ENCODE data around the gene CABP7. TPM values are rescaled to one million over a fixed set of nuclear protein-coding genes. Genes with fewer than 3 reads are reported as not detected.
A peak's percentile ranks its signal among the peaks of the same experiment; 100 is the strongest.

Gene CABP7
- polyA plus RNA-seq, 3 donors from 2014 or later = 0.14 TPM; not detected in 1

GRCh38 chr22:29722151-29722550 is 2.3 kb downstream of the CABP7 start:
- Mint-ChIP-seq H3K9me3 (no peaks in the 10 kb centered on the region), H3K36me3 (no peaks in the 10 kb centered on the region), H3K4me1 (peaks cover 0 to 2% of the 10 kb centered on the region in 2 donors), H3K27ac (no peak overlapping the region), H3K4me3 (no peak overlapping the region), H3K27me3 (ENCODE audit: low read depth in 3 of 3) (peaks cover 0 to 16% (median 15%) of the 10 kb centered on the region in 3 donors)
- no peak for DNase-seq

GRCh38 chr22:29722587-29722986 is 2.8 kb downstream of the CABP7 start:
- Mint-ChIP-seq H3K9me3 (no peaks in the 10 kb centered on the region), H3K4me3 (no peak overlapping the region), H3K27ac (no peak overlapping the region), H3K36me3 (no peaks in the 10 kb centered on the region), H3K4me1 (peaks cover 0 to 2% of the 10 kb centered on the region in 2 donors), H3K27me3 (ENCODE audit: low read depth in 3 of 3) (peaks cover 0 to 16% (median 11%) of the 10 kb centered on the region in 3 donors)
- no peak for DNase-seq

- Mint-ChIP-seq H3K4me3 (no peak overlapping the region), H3K36me3 (no peaks in the 10 kb centered on the region), H3K27me3 (ENCODE audit: low read depth in 3 of 3) (peaks cover 0 to 9% (median 8%) of the 10 kb centered on the region in 3 donors), H3K27ac (no peak overlapping the region), H3K9me3 (no peaks in the 10 kb centered on the region), H3K4me1 (no peaks in the 10 kb centered on the region)
- no peak for DNase-seq
Observed at GRCh38 chr22:29723766-29724165, 4.0 kb downstream of the CABP7 start.

- Mint-ChIP-seq H3K36me3 (no peaks in the 10 kb centered on the region), H3K27ac (no peak overlapping the region), H3K27me3 (ENCODE audit: low read depth in 3 of 3) (peaks cover 0 to 7% (median 0%) of the 10 kb centered on the region in 3 donors), H3K4me1 (no peaks in the 10 kb centered on the region), H3K9me3 (no peaks in the 10 kb centered on the region), H3K4me3 (no peak overlapping the region)
- no peak for DNase-seq
Observed at GRCh38 chr22:29724843-29725242, 5.0 kb downstream of the CABP7 start.

GRCh38 chr22:29726106-29726505 is 6.3 kb downstream of the CABP7 start:
- no peak overlapping the region for H3K27ac Mint-ChIP-seq
- no peaks in the 10 kb centered on the region for H3K9me3 Mint-ChIP-seq
- H3K27me3 Mint-ChIP-seq (ENCODE audit: low read depth in 3 of 3) = peaks cover 0 to 7% (median 0%) of the 10 kb centered on the region in 3 donors
- no peaks in the 10 kb centered on the region for H3K36me3 Mint-ChIP-seq
- H3K4me3 Mint-ChIP-seq = no peak overlapping the region
- no peak for DNase-seq
- no peaks in the 10 kb centered on the region for H3K4me1 Mint-ChIP-seq

GRCh38 chr22:29726512-29727130 is 6.8 kb downstream of the CABP7 start:
- Mint-ChIP-seq H3K4me1 (no peaks in the 10 kb centered on the region), H3K9me3 (no peaks in the 10 kb centered on the region), H3K27ac (no peak overlapping the region), H3K4me3 (no peak overlapping the region), H3K27me3 (ENCODE audit: low read depth in 3 of 3) (peaks cover 0 to 4% (median 0%) of the 10 kb centered on the region in 3 donors), H3K36me3 (no peaks in the 10 kb centered on the region)
- no peak for DNase-seq

- Mint-ChIP-seq H3K9me3 (no peaks in the 10 kb centered on the region), H3K4me1 (no peaks in the 10 kb centered on the region)
Observed at GRCh38 chr22:29727131-29727523, 7.3 kb downstream of the CABP7 start.

GRCh38 chr22:29729161-29729560 is 9.4 kb downstream of the CABP7 start:
- Mint-ChIP-seq H3K27ac (no peak overlapping the region), H3K4me1 (no peaks in the 10 kb centered on the region), H3K9me3 (no peaks in the 10 kb centered on the region), H3K4me3 (no peak overlapping the region), H3K27me3 (ENCODE audit: low read depth in 3 of 3) (no peaks in the 10 kb centered on the region), H3K36me3 (no peaks in the 10 kb centered on the region)
- no peak for DNase-seq

More at GRCh38 chr22:29727131-29727523, 7.3 kb downstream of the CABP7 start:
- Mint-ChIP-seq H3K27me3 (ENCODE audit: low read depth in 3 of 3) (peaks cover 0 to 4% (median 0%) of the 10 kb centered on the region in 3 donors), H3K4me3 (no peak overlapping the region), H3K36me3 (no peaks in the 10 kb centered on the region), H3K27ac (no peak overlapping the region)
- peak in 1 of 3 donors; percentile 7 for DNase-seq

GRCh38 chr22:29731058-29731850 is 11.5 kb downstream of the CABP7 start:
- Mint-ChIP-seq H3K27me3 (ENCODE audit: low read depth in 3 of 3) (no peaks in the 10 kb centered on the region), H3K4me1 (no peaks in the 10 kb centered on the region), H3K4me3 (no peak overlapping the region), H3K36me3 (no peaks in the 10 kb centered on the region), H3K9me3 (no peaks in the 10 kb centered on the region), H3K27ac (no peak overlapping the region)
- DNase-seq = no peak

GRCh38 chr22:29732883-29733282 is 13.1 kb downstream of the CABP7 start:
- Mint-ChIP-seq H3K4me3 (no peak overlapping the region), H3K4me1 (no peaks in the 10 kb centered on the region), H3K27me3 (ENCODE audit: low read depth in 3 of 3) (no peaks in the 10 kb centered on the region), H3K9me3 (no peaks in the 10 kb centered on the region), H3K27ac (no peak overlapping the region), H3K36me3 (no peaks in the 10 kb centered on the region)
- no peak for DNase-seq

- no peaks in the 10 kb centered on the region for H3K36me3 Mint-ChIP-seq
- H3K4me1 Mint-ChIP-seq = no peaks in the 10 kb centered on the region
- H3K4me3 Mint-ChIP-seq = no peak overlapping the region
- H3K9me3 Mint-ChIP-seq = no peaks in the 10 kb centered on the region
- no peak overlapping the region for H3K27ac Mint-ChIP-seq
- H3K27me3 Mint-ChIP-seq (ENCODE audit: low read depth in 3 of 3) = no peaks in the 10 kb centered on the region
- no peak for DNase-seq
Observed at GRCh38 chr22:29733362-29734201, 13.8 kb downstream of the CABP7 start.

GRCh38 chr22:29734406-29734805 is 14.6 kb downstream of the CABP7 start:
- DNase-seq = no peak
- H3K9me3 Mint-ChIP-seq = no peaks in the 10 kb centered on the region
- no peaks in the 10 kb centered on the region for H3K36me3 Mint-ChIP-seq
- H3K27ac Mint-ChIP-seq = no peak overlapping the region
- H3K27me3 Mint-ChIP-seq (ENCODE audit: low read depth in 3 of 3) = no peaks in the 10 kb centered on the region
- no peaks in the 10 kb centered on the region for H3K4me1 Mint-ChIP-seq
- no peak overlapping the region for H3K4me3 Mint-ChIP-seq

- H3K9me3 Mint-ChIP-seq = no peaks in the 10 kb centered on the region
- no peaks in the 10 kb centered on the region for H3K4me1 Mint-ChIP-seq
- no peak for DNase-seq
- no peaks in the 10 kb centered on the region for H3K27me3 Mint-ChIP-seq (ENCODE audit: low read depth in 3 of 3)
- no peak overlapping the region for H3K27ac Mint-ChIP-seq
- no peak overlapping the region for H3K4me3 Mint-ChIP-seq
- H3K36me3 Mint-ChIP-seq = no peaks in the 10 kb centered on the region
Observed at GRCh38 chr22:29734838-29735237, 15.0 kb downstream of the CABP7 start.

GRCh38 chr22:29735416-29735815 is 15.6 kb downstream of the CABP7 start:
- no peak for DNase-seq
- Mint-ChIP-seq H3K36me3 (no peaks in the 10 kb centered on the region), H3K4me3 (no peak overlapping the region), H3K27me3 (ENCODE audit: low read depth in 3 of 3) (no peaks in the 10 kb centered on the region), H3K4me1 (no peaks in the 10 kb centered on the region), H3K27ac (no peak overlapping the region), H3K9me3 (no peaks in the 10 kb centered on the region)
